ENCODE measurements around the gene GPNMB. TPM values are rescaled to one million over a fixed set of nuclear protein-coding genes. Genes with fewer than 3 reads are reported as not detected.

The GPNMB gene
- total and polyA plus RNA-seq, 12 donors, result 49.6 to 612 (median 220) TPM

DNA sequence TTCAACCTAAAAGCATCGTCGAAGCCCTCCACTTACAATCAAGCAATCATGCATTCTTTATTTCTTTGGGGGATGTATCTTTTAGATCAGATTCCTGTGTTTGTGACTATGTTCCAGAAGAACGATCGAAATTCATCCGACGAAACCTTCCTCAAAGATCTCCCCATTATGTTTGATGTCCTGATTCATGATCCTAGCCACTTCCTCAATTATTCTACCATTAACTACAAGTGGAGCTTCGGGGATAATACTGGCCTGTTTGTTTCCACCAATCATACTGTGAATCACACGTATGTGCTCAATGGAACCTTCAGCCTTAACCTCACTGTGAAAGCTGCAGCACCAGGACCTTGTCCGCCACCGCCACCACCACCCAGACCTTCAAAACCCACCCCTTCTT is 13.8 kb downstream of the GPNMB start:
- Histone ChIP-seq H3K27ac (no peak overlapping the region), H3K27me3 (peaks cover 0 to 7% (median 0%) of the 10 kb centered on the region in 7 donors), H3K9me3 (no peaks in the 10 kb centered on the region), H3K4me3 (no peak overlapping the region), H3K4me1 (no peaks in the 10 kb centered on the region), H3K36me3 (peaks cover 0 to 87% (median 19%) of the 10 kb centered on the region in 9 donors)
- no peak for TF ChIP-seq CTCF (IDR thresholded peaks at IDR 0.05)
- 87 to 90% methylated on average over 10 of the region's 10 CpGs for WGBS, 2 donors
- intact Hi-C loops (cut with DNase I), result loop anchor here in 4 of 10 donors (5.0 to 10.0 kb wide), 3 partner anchors 73 to 156 kb away; partner anchors contain the start of genes KLHL7 (in 1 of the 4) and NUP42 (in 1 of the 4)
- DNase-seq, result no peak
- no peak for ATAC-seq

- Histone ChIP-seq H3K4me3 (no peak overlapping the region), H3K27me3 (peaks cover 0 to 3% (median 0%) of the 10 kb centered on the region in 7 donors), H3K36me3 (peaks cover 0 to 86% (median 18%) of the 10 kb centered on the region in 9 donors), H3K27ac (no peak overlapping the region), H3K9me3 (no peaks in the 10 kb centered on the region), H3K4me1 (no peaks in the 10 kb centered on the region)
- ATAC-seq (peak; percentile 65 to 82 (median 74)), DNase-seq (peak; percentile 32 to 45)
- intact Hi-C loops (cut with DNase I), result loop anchor here in 4 of 10 donors (5.0 to 10.0 kb wide), 3 partner anchors 75 to 157 kb away; partner anchors contain the start of genes KLHL7 (in 1 of the 4) and NUP42 (in 1 of the 4)
- 9% methylated on average over 7 of the region's 7 CpGs for WGBS, 2 donors
- TF ChIP-seq CTCF (IDR thresholded peaks at IDR 0.05), result peak; percentile 49 to 91 (median 80)
These were observed 15.4 kb downstream of the GPNMB start for GRCh38 chr7:23261843-23262452.

DNA sequence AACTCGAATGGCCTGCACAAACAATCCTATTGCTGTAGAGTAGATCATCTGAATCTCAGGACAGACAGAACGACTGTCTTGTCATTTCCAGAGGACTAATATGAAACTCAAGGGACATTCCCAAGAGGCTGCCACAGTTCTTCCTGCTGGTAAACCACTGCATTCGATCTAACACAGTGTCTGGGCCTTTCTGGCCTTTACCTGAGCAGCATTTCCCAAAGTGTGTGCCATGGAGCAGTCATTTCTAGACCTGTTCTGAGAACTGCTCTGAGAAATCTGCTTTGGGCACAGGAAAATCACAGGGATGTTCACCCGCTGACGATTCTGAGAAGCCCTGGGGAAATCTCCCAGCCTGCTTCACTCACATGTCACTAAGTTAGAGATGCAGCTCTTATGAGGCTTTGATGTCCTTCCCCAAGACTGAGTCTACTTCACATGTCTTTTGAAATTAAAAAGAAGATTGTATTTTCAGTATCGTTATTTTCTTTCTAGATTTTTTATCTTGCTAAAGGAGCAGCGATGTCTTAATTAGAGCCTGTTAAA is 18.4 kb downstream of the GPNMB start:
- intact Hi-C loops (cut with DNase I), result loop anchor here in 4 of 10 donors (5.0 to 10.0 kb wide), 3 partner anchors 78 to 160 kb away; partner anchors contain the start of genes KLHL7 (in 1 of the 4) and NUP42 (in 1 of the 4)
- ATAC-seq (no peak), DNase-seq (no peak)
- H3K27me3 ChIP-seq, result no peaks in the 10 kb centered on the region
- H3K4me3 ChIP-seq, result no peak overlapping the region
- H3K27ac ChIP-seq, result no peak overlapping the region
- WGBS, 2 donors, result 68 to 72% methylated on average over 7 of the region's 7 CpGs
- H3K36me3 ChIP-seq, result peaks cover 0 to 81% (median 5%) of the 10 kb centered on the region in 9 donors
- TF ChIP-seq CTCF (IDR thresholded peaks at IDR 0.05), result no peak
- H3K4me1 ChIP-seq, result peaks cover 0 to 7% (median 0%) of the 10 kb centered on the region in 9 donors
- H3K9me3 ChIP-seq, result no peaks in the 10 kb centered on the region

GRCh38 chr7:23266918-23267317 is 20.3 kb downstream of the GPNMB start:
- no peak for ATAC-seq
- WGBS, 2 donors, result 86 to 92% methylated on average over 2 of the region's 2 CpGs
- Histone ChIP-seq H3K27ac (no peak overlapping the region), H3K4me1 (peaks cover 0 to 7% (median 0%) of the 10 kb centered on the region in 9 donors), H3K27me3 (no peaks in the 10 kb centered on the region), H3K9me3 (no peaks in the 10 kb centered on the region), H3K36me3 (peaks cover 0 to 87% (median 9%) of the 10 kb centered on the region in 9 donors), H3K4me3 (no peak overlapping the region)
- TF ChIP-seq CTCF (IDR thresholded peaks at IDR 0.05), result no peak
- intact Hi-C loops (cut with DNase I), result loop anchor here in 2 of 10 donors (10.0 kb wide), 2 partner anchors 82 to 162 kb away; partner anchors contain the start of genes KLHL7 (in 1 of the 2) and NUP42 (in 1 of the 2)
- DNase-seq, result no peak

All from heart right ventricle (tissue), 16 donors.